Ovary (tissue), 3 donors: ENCODE data around the gene HDHD2.

Source experiments
- CTCF ChIP-seq, 3 donors: fragments of 450-650 bp in 2 of 3; fragments of 200-600 bp in 1 of 3; IDR thresholded peaks; one replicate each; pipeline versions ENCODE4 v1.5.1 to v1.8.0; 2016 to 2022; ENCODE audit warnings: antibody characterized with exemption in 3 of 3, mild to moderate bottlenecking in 1 of 3
- POLR2A ChIP-seq: fragments of 450-650 bp; IDR thresholded peaks from one replicate; pipeline ENCODE4 v1.6.1; 2017; ENCODE audit warnings: antibody characterized with exemption, mild to moderate bottlenecking, moderate library complexity
- donor health status: DM: no; HTN: no; CAD: no.

GRCh38 chr18:47143153-47143552, 7.1 kb downstream of the HDHD2 start:
- no peak for TF ChIP-seq CTCF (IDR thresholded peaks at IDR 0.05)
- no peak for TF ChIP-seq POLR2A
